Stomach (tissue), 4 donors: ENCODE measurements around the gene ARHGAP33.

Experiments
- CTCF ChIP-seq, 7 experiments: fragments of 450-650 bp in 4 of 7; fragments of 200-600 bp in 3 of 7; sonication (generic) in 3 of 7; IDR thresholded peaks; one replicate each; pipeline ENCODE4 v1.5.1; 2016 to 2019; ENCODE audit warnings: antibody characterized with exemption in 7 of 7, control low read depth in 2 of 7, mild to moderate bottlenecking in 1 of 7
- EP300 ChIP-seq: sonication (generic); formaldehyde crosslinking; IDR thresholded peaks from one replicate; pipeline ENCODE4 v1.6.1; 2017; ENCODE audit warnings: antibody characterized with exemption
- POLR2A ChIP-seq, 4 donors: fragments of 450-650 bp; IDR thresholded peaks; one replicate each; pipeline ENCODE4 v1.6.1; 2016; ENCODE audit warnings: antibody characterized with exemption in 4 of 4, control low read depth in 2 of 4, mild to moderate bottlenecking in 1 of 4, moderate library complexity in 1 of 4
- POLR2AphosphoS5 ChIP-seq, 3 donors: sonication (generic); formaldehyde crosslinking; IDR thresholded peaks; one replicate each; pipeline ENCODE4 v1.6.1; 2016; ENCODE audit warnings: antibody characterized with exemption in 3 of 3

DNA sequence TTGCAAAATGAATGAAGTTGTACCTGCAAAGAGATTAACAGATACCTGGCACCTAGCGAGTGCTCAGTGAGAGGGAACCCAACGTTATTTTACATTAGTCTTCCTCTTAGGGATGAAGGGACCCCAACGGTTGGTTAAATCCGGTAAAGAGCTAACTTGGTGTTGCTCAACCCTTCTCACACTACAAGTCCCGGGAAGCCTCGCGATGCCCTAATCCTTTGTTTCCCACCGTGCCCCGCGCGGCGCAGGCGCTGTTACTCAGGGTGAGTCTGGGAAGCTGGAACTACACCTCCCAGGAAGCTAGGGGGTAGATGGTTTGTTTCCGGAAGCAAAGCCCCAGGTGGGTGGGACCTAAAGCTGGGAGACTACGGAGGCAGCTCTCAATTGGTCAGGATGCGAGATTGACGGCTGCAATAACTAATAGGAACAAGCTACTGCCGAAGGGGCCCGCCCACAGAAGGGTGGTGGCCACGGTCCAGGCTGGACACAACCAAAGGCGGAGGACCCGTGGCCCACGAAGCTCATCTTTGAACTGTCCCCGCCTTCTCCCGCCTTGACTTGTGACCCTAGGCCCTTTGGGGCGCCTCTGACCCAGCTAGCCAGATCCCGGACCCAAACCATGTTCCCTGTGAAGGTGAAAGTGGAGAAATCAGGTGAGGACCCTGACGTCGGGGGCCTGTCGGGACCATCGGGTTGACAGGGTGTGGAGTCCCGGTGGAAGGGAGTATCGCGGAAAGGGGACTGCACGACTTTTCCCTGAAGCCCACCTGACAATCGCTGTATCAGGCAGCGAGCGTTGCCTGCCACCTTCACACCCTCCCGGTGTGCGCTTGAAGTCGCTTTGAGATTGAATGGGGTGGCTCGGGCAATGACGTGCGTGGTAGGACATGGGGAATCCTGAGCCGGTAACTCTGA is 27.0 kb upstream of the ARHGAP33 start, which contains the start of gene LIN37:
- TF ChIP-seq POLR2A (IDR thresholded peaks at IDR 0.05) (peak in 1 of 4 donors; percentile 83), CTCF (IDR thresholded peaks at IDR 0.05) (peak in 2 of 7 experiments; percentile 32 to 59), EP300 (no peak), POLR2AphosphoS5 (IDR thresholded peaks at IDR 0.05) (peak; percentile 77 to 93 (median 93))
